Activated CD4-positive, alpha-beta memory T cell treated with anti-CD3 and anti-CD28 coated beads for 36 hours (primary cell): ENCODE measurements around the gene SPIN2B. TPM values are rescaled to one million over a fixed set of nuclear protein-coding genes. Genes with fewer than 3 reads are reported as not detected.
"Not testable (repeated sequence)": the region's sequence is repeated elsewhere in the genome, so short reads cannot be mapped to it uniquely, and the experiment has no call there.

Experiments
- CTCF ChIA-PET: fragments of 350-600 bp; sonication (Branson Sonifier 250); formaldehyde crosslinking; loops from one replicate; lab custom pipeline; 2021; ENCODE audit warnings: antibody characterized with exemption, inconsistent platforms; lab: Charles Lee
- POLR2A ChIA-PET: fragments of 350-600 bp; sonication (Branson Sonifier 250); formaldehyde crosslinking; loops from one replicate; lab custom pipeline; 2021; ENCODE audit warnings: antibody characterized with exemption; lab: Charles Lee
- DNase-seq: peaks from one replicate; pipeline ENCODE4 v3.0.0-alpha.2; 2020
- H3K27ac Mint-ChIP-seq: one replicate; pipeline ENCODE4 v1.8.0; 2021; ENCODE audit warnings: mixed read lengths
- H3K27me3 Mint-ChIP-seq: one replicate; pipeline ENCODE4 v1.8.0; 2021; ENCODE audit warnings: mixed read lengths
- H3K36me3 Mint-ChIP-seq: one replicate; pipeline ENCODE4 v1.8.0; 2021; ENCODE audit warnings: mixed read lengths
- H3K4me1 Mint-ChIP-seq: one replicate; pipeline ENCODE4 v1.8.0; 2021; ENCODE audit warnings: low read depth, mixed read lengths
- H3K4me3 Mint-ChIP-seq: one replicate; pipeline ENCODE4 v1.8.0; 2021; ENCODE audit warnings: mild to moderate bottlenecking, mixed read lengths
- H3K9me3 Mint-ChIP-seq: one replicate; pipeline ENCODE4 v1.8.0; 2021; ENCODE audit warnings: mixed read lengths
- intact Hi-C: fragments of 100-400 bp; cut with micrococcal nuclease; formaldehyde crosslinking; loops from one replicate; pipeline ENCODE4 v1.15.1; 2023
- total RNA-seq, 2 experiments: library from RNA; stranded (reverse); gene quantifications; one replicate each; pipeline ENCODE4 v1.2.3, GENCODE V29; 2021

The SPIN2B gene
- total RNA-seq = 1 to 10 TPM; 5.1 to 7.7 TPM

- Mint-ChIP-seq H3K9me3 (no peaks in the 10 kb centered on the region), H3K4me1 (peaks cover 5% of the 10 kb centered on the region), H3K36me3 (peaks cover 4% of the 10 kb centered on the region), H3K27ac (peak within 1 kb of the TSS; percentile 86), H3K27me3 (no peaks in the 10 kb centered on the region), H3K4me3 (peak within 1 kb of the TSS; percentile 84)
- intact Hi-C loops = loop anchor here (1.0 to 10.0 kb wide), 4 partner anchors 126 to 784 kb away; partner anchors contain the start of gene SPIN3
- peak; percentile 90 for DNase-seq
- CTCF ChIA-PET = no interaction called here
- POLR2A ChIA-PET = interaction anchor here (0.7 kb wide), 1 partner anchor 308 kb away, joined by 5 read pairs; no protein-coding TSS in a partner anchor
Measured at GRCh38 chrX:57121162-57121755, at the start of gene SPIN2B. Gene SPIN2B, minus strand, starts transcription at chrX:57121548.

- Mint-ChIP-seq H3K4me3 (no peak overlapping the region), H3K27me3 (no peaks in the 10 kb centered on the region), H3K36me3 (peaks cover 10% of the 10 kb centered on the region), H3K4me1 (no peaks in the 10 kb centered on the region), H3K27ac (no peak overlapping the region), H3K9me3 (peaks cover 20% of the 10 kb centered on the region)
- intact Hi-C loops = no loop called here
- CTCF ChIA-PET = no interaction called here
- DNase-seq = no peak
- POLR2A ChIA-PET = no interaction called here
Measured at GRCh38 chrX:57156397-57157049, 35.2 kb upstream of the SPIN2B start.

- no peaks in the 10 kb centered on the region for H3K27me3 Mint-ChIP-seq
- H3K4me3 Mint-ChIP-seq = no peak overlapping the region
- peaks cover 17% of the 10 kb centered on the region for H3K9me3 Mint-ChIP-seq
- peaks cover 11% of the 10 kb centered on the region for H3K36me3 Mint-ChIP-seq
- H3K4me1 Mint-ChIP-seq = no peaks in the 10 kb centered on the region
- intact Hi-C loops = no loop called here
- ChIA-PET CTCF (no interaction called here), POLR2A (no interaction called here)
- no peak overlapping the region for H3K27ac Mint-ChIP-seq
- DNase-seq = no peak
Measured at GRCh38 chrX:57155171-57155570, 33.8 kb upstream of the SPIN2B start.

GRCh38 chrX:57152222-57152621, 30.9 kb upstream of the SPIN2B start:
- peaks cover 19% of the 10 kb centered on the region for H3K9me3 Mint-ChIP-seq
- intact Hi-C loops, H3K27me3 Mint-ChIP-seq, H3K27ac Mint-ChIP-seq, H3K4me1 Mint-ChIP-seq, POLR2A ChIA-PET, DNase-seq, CTCF ChIA-PET, H3K4me3 Mint-ChIP-seq: not testable (repeated sequence)
- peaks cover 20% of the 10 kb centered on the region for H3K36me3 Mint-ChIP-seq

- H3K36me3 Mint-ChIP-seq = no peaks in the 10 kb centered on the region
- ChIA-PET POLR2A (no interaction called here), CTCF (no interaction called here)
- H3K4me3 Mint-ChIP-seq = no peak overlapping the region
- intact Hi-C loops = no loop called here
- H3K4me1 Mint-ChIP-seq = peaks cover 7% of the 10 kb centered on the region
- no peaks in the 10 kb centered on the region for H3K27me3 Mint-ChIP-seq
- DNase-seq = no peak
- H3K9me3 Mint-ChIP-seq = no peaks in the 10 kb centered on the region
- no peak overlapping the region for H3K27ac Mint-ChIP-seq
Measured at GRCh38 chrX:57138674-57139073, 17.3 kb upstream of the SPIN2B start.

GRCh38 chrX:57137501-57137900, 16.2 kb upstream of the SPIN2B start:
- intact Hi-C loops = no loop called here
- H3K4me1 Mint-ChIP-seq = peaks cover 7% of the 10 kb centered on the region
- H3K27ac Mint-ChIP-seq = no peak overlapping the region
- no peaks in the 10 kb centered on the region for H3K9me3 Mint-ChIP-seq
- no peak overlapping the region for H3K4me3 Mint-ChIP-seq
- POLR2A ChIA-PET = no interaction called here
- H3K36me3 Mint-ChIP-seq = no peaks in the 10 kb centered on the region
- H3K27me3 Mint-ChIP-seq = no peaks in the 10 kb centered on the region
- CTCF ChIA-PET = no interaction called here
- no peak for DNase-seq

GRCh38 chrX:57137073-57137472, 15.7 kb upstream of the SPIN2B start, which contains the start of gene SPIN2A:
Gene SPIN2A, minus strand, starts transcription at chrX:57137397. Its CDS starts 800 bp downstream, at chrX:57136597.
- intact Hi-C loops, H3K27me3 Mint-ChIP-seq, DNase-seq, H3K4me1 Mint-ChIP-seq, H3K9me3 Mint-ChIP-seq, CTCF ChIA-PET, H3K27ac Mint-ChIP-seq, H3K36me3 Mint-ChIP-seq, POLR2A ChIA-PET, H3K4me3 Mint-ChIP-seq: not testable (repeated sequence)

GRCh38 chrX:57136589-57136988, 15.2 kb upstream of the SPIN2B start:
- H3K4me3 Mint-ChIP-seq, CTCF ChIA-PET, H3K4me1 Mint-ChIP-seq, H3K9me3 Mint-ChIP-seq, intact Hi-C loops, H3K27me3 Mint-ChIP-seq, DNase-seq, POLR2A ChIA-PET, H3K36me3 Mint-ChIP-seq, H3K27ac Mint-ChIP-seq: not testable (repeated sequence)

GRCh38 chrX:57135287-57135686, 13.9 kb upstream of the SPIN2B start:
- POLR2A ChIA-PET = no interaction called here
- DNase-seq = no peak
- no peaks in the 10 kb centered on the region for H3K36me3 Mint-ChIP-seq
- no peaks in the 10 kb centered on the region for H3K4me1 Mint-ChIP-seq
- intact Hi-C loops = no loop called here
- no peaks in the 10 kb centered on the region for H3K9me3 Mint-ChIP-seq
- CTCF ChIA-PET = no interaction called here
- H3K27me3 Mint-ChIP-seq = no peaks in the 10 kb centered on the region
- H3K4me3 Mint-ChIP-seq = no peak overlapping the region
- H3K27ac Mint-ChIP-seq = no peak overlapping the region

GRCh38 chrX:57134702-57135101, 13.4 kb upstream of the SPIN2B start:
- H3K4me1 Mint-ChIP-seq = no peaks in the 10 kb centered on the region
- intact Hi-C loops = no loop called here
- no peak for DNase-seq
- H3K9me3 Mint-ChIP-seq = no peaks in the 10 kb centered on the region
- no peaks in the 10 kb centered on the region for H3K36me3 Mint-ChIP-seq
- CTCF ChIA-PET = no interaction called here
- no peak overlapping the region for H3K4me3 Mint-ChIP-seq
- POLR2A ChIA-PET = no interaction called here
- no peak overlapping the region for H3K27ac Mint-ChIP-seq
- no peaks in the 10 kb centered on the region for H3K27me3 Mint-ChIP-seq

GRCh38 chrX:57133706-57134105, 12.4 kb upstream of the SPIN2B start:
- no peak overlapping the region for H3K27ac Mint-ChIP-seq
- POLR2A ChIA-PET = no interaction called here
- CTCF ChIA-PET = no interaction called here

GRCh38 chrX:57133284-57133683, 11.9 kb upstream of the SPIN2B start:
- CTCF ChIA-PET = not testable (repeated sequence)

More at GRCh38 chrX:57133706-57134105, 12.4 kb upstream of the SPIN2B start:
- intact Hi-C loops = no loop called here
- Mint-ChIP-seq H3K4me1 (no peaks in the 10 kb centered on the region), H3K9me3 (no peaks in the 10 kb centered on the region), H3K4me3 (no peak overlapping the region), H3K36me3 (no peaks in the 10 kb centered on the region), H3K27me3 (no peaks in the 10 kb centered on the region)
- no peak for DNase-seq

GRCh38 chrX:57132046-57132445, 10.7 kb upstream of the SPIN2B start:
- CTCF ChIA-PET = no interaction called here
- intact Hi-C loops = no loop called here

More at GRCh38 chrX:57133284-57133683, 11.9 kb upstream of the SPIN2B start:
- H3K4me3 Mint-ChIP-seq, H3K27ac Mint-ChIP-seq, H3K9me3 Mint-ChIP-seq, H3K27me3 Mint-ChIP-seq, POLR2A ChIA-PET, H3K4me1 Mint-ChIP-seq, intact Hi-C loops, DNase-seq, H3K36me3 Mint-ChIP-seq: not testable (repeated sequence)

More at GRCh38 chrX:57132046-57132445, 10.7 kb upstream of the SPIN2B start:
- no peak overlapping the region for H3K4me3 Mint-ChIP-seq
- no peaks in the 10 kb centered on the region for H3K4me1 Mint-ChIP-seq
- no peaks in the 10 kb centered on the region for H3K27me3 Mint-ChIP-seq
- H3K36me3 Mint-ChIP-seq = no peaks in the 10 kb centered on the region
- POLR2A ChIA-PET = no interaction called here
- H3K27ac Mint-ChIP-seq = no peak overlapping the region
- no peaks in the 10 kb centered on the region for H3K9me3 Mint-ChIP-seq
- no peak for DNase-seq
